Stimulated activated CD8-positive, alpha-beta memory T cell treated with anti-CD3 and anti-CD28 coated beads, Interleukin-7, amount 100 ng/mL, for 24 hours (primary cell): ENCODE data around the gene BAMBI.

ENCODE experiments used
- DNase-seq: peaks from one replicate; pipeline ENCODE4 v3.0.0-alpha.2; 2020; ENCODE audit warnings: low read depth

The BAMBI gene

DNA sequence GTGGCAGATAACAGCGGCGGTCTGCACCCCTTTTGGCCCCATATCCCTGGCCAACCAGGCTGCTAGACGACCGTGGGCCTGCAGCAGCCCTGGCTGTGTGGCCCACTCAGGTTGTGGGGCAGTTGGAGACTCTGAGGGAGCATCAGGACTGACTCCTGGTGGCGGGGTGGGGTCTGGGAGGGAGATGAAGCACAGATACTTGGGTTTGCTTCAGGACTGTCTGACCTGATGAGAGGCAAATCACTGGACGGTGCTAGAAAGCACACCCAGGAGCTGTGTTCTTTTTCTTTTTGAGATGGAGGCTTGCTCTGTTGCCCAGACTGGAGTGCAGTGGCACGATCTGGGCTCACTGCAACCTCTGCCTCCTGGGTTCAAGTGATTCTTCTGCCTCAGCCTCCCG is 28.2 kb downstream of the BAMBI start:
- DNase-seq = no peak

DNA sequence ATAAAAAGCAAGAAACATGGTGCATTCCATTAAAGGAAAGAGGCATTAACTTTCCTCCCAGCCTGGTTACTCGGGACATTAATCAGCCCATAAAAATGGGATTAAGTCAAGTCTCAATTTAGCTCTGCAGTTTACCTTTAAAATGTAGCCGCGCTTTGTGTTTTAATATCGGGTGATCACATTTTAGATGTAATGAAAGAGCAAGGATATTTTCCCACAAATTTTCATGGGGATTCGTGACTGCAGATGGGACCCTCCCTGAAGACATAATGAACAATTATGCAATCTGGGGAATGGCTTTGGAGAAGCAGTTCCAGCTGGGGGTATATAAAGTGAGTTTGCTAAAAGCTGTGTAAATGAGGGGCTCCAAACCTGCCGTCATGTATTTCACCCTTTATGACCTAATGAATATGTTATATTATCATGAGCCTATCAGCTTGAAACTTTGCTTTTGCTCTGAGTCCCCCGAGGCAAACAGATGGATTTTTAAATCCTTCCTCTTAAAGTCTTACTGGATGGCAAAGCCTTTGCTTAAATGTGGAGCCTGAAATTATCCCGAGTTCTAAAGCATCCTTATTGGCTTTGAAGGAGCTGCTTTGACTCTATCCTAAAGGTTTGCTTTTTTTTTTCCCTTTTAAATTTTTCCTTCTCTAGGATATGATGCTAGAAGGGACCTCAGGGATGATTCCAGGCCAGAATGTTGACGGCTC is 31.8 kb downstream of the BAMBI start:
- DNase-seq = no peak

DNA sequence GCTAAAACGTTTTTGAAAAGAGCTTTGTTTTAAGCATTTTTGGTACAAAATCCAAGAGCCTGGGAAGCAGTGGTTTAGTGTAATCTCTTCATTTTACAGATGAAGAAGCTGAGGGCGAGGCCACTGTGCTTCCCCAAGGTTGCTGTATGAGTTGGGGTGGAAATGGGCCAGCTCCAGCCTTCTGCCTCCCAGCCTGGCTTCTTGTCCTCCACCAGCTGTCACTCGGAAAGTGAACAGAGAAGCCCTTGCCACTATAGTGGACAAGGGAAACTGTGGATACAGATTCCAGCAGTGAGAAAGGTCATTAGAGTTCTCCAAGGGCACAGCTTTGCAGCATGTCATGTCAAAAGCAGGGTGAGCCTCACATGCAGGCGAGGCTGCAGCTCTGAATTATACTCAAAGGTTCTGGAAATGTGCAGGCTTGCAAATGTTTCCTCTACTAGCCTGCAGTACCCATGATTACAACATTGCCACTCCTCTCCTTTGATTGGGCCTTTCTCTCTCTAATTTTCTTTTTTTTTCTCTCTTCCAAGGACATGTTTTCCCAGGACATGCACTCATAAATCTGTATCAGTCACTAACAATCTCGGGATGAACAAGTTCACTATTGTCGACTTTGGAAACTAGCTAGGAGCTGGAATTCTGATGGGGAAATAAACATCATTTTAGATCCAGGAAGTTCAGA is 33.0 kb downstream of the BAMBI start:
- no peak for DNase-seq

DNA sequence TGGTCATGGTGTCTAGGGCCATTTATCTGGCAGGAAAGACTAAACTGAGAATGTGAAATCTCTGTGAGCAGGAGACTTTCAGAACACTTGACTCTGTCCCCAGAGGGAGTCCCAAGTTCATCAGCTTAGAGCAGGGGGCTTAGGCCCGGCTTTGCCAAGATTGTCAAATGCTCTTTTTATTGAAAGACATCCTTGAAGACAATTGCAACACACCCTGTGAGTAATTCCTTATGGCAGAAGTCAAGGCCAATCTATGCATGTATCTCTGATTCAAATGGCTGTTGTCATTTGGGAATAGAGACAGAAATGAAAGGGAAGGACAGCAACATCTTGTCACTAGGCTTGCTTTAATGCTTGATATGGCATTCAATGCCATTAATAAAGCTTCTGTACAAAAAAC is 33.7 kb downstream of the BAMBI start:
- DNase-seq = no peak

DNA sequence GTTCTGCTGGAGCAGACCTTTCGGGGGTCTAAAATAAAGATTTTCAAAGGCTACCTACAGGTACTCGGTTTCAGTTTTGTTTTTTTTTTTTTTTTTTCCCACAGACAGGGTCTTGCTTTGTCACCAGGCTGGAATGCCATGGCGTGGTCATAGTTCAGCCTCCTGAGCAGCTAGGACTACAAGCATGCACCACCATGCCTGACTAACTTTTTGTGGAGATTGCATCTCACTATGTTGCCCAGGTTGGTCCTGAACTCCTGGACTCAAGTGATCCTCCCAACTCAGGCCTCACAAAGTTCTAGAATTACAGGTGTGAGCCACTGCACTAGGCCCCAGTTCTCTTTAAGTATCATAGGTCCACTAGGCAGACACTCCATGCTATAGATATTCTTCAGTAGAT is 34.5 kb downstream of the BAMBI start:
- DNase-seq = no peak

DNA sequence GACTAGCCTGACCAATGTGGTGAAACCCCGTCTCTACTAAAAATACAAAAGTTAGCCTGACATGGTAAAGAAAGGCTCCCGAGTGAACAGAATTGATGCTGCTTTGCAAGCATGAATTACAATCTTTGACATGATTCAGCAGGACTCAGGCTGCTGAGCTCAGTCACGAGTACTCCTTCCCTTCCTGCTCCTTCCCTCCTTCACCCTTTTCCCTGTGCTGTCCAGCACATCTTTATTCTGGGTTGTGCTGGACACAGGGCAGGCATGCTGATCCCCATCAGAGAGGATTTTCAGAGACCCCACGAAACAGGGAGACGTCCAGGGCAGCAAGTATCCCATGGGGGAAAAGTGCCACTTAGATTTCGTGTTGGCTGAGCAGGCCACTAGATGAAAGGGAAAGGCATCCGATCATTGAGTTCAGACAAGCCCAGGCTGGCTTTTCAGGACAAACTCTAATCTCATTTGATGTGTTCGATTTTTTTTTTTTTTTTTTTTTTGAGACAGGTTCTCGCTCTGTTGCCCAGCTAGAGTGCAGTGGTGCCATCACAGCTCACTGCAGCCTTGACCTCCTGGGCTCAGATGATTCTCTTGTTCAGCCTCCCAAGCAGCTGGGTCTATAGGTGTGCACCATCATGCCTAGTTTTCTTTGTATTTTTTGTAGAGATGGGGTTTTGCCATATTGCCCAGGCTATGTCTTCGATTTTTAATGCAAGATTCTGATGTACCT is 36.5 kb downstream of the BAMBI start:
- no peak for DNase-seq

DNA sequence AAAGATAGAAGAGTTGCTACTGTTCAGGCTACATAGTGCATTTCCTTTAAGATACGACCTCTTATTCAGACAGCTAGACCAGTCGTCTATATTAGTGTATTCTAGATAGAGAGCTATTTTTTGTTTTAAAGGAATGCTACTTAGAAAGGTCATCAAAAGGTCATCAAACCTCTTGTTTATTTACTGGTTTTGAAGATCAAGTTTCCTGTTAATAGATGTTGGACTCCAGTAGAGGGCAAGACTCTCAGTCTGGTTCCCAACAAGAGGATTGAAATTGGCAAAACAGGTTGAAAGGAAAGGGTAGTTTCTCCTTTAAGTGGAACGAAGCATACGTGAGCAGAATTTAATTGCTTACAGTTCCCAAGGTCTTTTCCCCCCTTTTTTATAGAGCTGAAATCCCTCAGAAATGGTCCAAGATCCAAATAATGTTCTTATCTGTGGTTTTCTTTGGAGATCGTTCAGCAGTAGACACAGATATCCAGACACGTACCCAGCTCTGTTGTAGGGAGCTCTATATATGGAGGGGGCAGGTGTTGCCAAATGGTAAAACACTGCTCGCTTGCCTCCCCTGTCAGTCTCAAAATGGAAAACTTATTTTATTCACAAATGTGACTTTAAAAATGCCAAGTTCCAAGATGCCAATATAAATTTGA is 37.2 kb downstream of the BAMBI start:
- no peak for DNase-seq

DNA sequence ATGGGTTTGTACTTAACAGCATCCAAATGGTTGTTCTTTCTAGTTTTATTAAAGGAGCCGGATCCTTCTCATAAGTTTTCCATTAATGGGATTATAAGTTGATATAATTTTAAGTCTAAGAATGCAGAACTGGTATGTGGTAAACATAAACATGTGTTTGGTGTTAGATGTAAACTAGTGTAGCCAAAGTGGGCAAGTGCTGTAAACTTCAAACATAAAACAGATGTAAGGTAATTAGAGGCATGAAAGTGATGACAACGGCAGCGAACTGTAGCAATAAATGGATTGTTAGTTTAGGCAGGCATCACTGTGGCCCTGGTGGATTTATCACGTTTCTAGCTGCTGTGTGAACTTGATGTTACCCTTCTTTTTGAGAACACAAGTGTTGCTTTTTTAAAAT is 37.9 kb downstream of the BAMBI start:
- no peak for DNase-seq

DNA sequence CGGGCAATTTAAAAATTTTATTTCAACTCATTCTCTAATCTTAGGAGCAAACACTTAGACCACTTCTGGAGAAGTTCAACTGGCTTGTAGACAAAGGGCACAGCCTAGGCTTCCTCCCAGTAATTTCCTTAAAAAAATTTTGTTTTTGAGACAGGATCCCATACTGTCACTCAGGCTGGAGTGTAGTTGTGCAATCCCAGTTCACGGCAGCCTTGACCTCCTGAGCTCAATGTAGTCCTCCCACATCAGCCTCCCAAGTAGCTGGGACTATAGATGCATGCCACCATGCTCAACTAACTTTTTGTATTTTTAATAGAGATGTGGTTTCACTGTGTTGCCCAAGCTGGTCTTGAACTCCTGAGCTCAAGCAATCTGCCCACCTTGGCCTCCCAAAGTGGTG is 38.4 kb downstream of the BAMBI start:
- DNase-seq = no peak

DNA sequence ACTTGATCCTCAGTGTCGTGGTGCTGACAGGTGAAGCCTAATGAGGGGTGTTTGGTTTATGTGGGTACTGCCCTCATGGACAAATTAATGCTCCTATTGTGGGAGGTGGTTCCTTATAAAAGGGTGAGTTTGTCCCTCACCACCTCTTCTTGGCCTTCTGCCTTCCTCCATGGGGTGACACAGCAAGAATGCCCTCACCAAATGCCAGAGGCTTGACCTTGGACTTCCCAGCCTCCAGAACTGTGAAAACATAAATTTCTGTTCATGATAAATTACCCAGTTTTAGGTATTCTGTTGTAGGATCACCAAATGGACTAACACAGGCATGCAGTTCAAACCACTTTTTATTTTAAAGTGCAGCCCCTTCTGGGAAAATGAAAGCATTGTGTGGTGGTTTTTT is 39.4 kb downstream of the BAMBI start:
- DNase-seq = no peak

DNA sequence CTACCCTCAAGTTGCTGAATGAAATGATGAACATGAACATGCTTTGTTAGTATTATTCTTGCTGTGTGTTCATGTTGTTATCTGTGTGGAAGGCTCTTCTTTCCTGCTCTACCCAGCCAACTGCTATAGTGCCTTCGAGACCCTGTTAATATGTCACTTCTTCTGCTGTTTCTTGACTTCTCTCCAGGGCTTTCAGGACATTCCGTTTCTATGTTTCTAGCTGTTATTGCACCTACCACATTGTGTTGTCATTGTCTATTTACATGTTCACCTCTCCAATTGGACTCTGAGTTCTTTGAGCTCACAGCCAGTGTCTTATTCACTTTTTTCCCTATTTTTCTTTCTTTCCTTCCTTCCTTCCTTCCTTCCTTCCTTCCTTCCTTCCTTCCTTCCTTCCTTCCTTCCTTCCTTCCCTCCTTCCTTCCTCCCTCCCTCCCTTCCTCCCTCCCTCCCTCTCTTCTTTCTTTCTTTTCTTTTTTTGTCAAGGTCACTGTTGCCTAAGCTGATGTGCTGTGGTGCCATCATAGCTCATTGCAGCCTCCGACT is 40.4 kb downstream of the BAMBI start:
- no peak for DNase-seq

DNA sequence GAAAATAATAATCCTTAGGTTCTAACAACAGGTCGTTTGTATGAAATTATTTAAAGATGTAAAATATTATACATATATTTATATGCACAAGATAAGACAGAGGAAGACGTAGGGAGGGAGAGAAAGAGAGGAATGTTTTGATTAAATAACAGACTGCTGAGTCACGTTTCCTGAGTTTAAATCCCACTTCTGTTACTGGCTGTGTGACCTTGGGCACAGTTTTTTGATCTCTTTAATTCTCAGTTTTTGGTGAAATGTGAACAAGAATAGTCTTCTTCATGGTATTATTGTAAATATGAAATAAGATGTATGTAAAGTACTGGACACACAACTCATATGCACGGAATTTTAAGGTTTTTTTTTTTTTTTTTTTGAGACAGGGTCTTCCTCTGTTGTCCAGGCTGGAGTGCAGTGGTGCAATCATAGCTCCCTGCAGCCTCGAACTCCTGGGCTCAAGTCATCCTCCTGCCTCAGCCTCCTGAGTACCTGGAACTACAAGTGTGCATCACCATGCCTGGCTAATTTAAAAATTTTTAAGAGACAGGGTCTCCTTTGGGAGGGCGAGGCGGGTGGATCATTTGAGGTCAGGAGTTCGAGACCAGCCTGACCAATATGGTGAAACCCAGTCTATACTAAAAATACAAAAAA is 42.6 kb downstream of the BAMBI start:
- no peak for DNase-seq

DNA sequence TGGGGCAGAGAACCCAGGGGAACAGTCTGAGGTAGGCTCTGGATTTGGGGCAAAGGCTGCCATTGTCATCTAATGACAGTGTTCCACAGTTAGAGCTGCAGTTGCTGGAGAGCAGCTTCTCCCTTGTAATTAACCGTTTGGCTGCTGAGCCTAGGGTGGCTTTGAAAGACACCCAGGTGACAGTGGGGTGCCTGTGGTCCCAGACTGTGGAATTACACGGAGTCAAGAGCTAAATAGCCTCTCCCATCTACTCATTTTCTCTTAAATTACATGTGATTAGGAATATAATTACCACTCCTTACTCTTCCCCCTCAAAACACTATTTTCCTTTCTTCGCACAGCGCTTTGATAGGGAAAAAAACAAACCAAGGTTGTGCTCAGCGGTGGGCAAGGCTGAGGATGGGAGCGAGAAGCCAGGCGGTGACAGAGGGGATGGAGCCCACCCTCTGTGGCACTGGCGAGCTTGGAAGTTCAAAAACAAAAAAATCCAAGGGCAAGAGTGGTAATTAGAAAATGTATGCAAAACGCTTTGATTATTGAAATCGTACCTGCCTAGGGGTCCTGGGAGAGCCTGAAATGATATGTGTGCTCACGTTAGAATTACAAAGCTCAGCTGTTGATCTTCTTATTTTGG is 44.1 kb downstream of the BAMBI start:
- DNase-seq = no peak

DNA sequence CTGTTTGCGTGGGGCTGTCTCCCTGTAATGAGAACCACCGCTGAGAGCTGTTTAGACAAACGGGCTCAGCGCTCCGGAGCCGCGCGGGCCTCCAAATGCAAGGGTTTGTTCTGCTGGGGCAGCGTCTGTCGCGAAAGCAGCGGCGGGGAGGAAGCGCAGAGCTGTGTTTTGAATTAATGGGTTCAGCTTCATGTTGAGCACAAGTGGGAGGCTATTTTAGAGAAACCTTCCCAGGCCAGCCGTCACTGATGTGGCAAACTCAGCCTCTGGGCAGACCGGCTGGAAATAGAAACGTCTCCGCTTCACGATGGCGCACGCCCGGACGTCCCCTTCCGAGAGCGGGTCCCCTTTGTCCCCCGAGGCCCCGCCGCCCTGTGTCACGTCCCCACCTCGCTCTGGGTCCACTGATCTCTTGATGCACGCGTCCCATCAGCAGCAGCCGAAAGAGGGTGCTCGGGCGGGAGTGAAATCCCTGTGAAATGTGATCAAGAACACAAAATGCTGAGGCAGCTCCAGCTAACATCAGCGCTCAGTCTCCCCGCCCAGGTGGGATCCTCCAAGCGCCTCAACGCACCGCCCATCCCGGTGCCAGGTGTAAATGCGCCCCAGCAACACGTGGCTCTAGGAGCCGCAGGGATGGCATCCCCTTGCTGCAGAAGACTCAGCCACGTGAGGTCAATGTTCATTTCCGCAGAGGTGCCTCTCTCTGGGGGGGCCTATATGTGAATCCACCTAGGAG is 44.9 kb downstream of the BAMBI start:
- no peak for DNase-seq

DNA sequence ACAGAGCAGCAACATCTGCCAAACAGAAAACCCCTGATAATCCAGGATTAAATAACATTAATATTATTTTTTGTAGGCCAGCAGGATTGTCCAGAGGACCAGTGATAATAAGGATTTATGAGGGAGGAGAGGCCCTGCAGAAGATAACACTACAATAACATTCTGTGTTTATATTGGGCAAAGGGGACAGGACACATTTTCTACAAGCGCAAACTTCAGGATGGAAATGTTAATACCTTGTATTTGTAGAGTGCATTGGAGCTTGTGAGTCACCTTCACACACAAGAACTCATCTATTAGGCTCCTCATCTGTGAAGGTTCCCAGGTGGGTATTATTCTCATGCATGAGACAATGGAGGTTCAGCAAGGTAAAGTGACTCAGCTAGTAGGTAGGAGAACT is 51.0 kb downstream of the BAMBI start:
- DNase-seq = no peak

DNA sequence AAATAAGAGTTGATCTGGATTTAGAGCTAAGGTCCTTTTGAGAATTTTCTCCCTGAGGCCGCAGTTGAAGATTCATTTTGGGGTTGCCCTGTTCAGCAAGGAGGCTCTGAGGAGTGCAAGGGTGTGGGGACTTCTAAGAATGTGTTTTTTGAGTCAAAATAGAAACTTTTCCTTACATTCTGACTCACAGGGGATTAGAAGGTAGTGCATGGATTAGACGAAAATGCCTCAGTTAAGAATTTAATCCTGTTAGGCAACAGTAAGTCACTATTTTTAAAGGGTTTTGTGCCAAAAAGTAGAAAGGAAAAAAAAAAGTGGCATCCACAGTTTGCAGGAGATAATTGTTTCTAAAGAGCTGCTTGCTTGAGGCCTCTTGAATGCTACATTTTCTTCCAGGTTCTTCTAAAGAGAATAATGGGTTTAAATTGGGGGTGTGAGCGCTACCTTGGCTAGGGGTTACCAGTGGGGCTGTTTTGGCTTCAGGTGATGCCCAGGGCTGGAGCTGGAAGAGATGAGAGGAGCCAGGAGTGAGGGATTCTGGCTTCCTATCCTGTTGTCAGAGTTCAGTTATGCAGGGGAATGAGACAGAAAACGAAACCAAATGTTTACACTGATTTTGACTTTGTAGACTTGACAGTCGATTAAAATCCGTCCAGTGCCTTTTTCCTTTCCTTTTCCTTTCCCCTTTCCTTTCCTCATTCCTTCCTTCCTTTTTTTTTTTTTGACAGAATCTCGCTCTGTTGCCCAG is 52.9 kb downstream of the BAMBI start:
- no peak for DNase-seq

DNA sequence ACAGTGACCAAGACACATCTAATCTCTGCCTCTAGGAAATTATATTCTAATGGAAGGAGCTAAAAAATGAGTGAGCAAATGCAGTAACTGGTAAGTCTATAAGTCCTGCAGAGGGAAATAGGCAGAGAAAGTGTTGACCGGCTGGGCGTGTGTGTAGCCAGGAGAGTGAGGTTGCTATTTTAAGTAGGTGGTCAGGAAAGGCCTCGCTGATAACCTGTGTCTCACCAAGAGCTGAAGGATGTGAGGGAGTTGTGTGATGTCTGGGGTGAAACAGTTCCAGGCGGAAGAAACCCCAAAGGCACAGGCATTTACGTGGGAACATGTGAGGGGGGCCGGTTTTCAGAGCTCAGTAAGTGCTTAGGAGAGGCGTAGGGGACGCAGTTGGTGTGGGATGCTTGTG is 54.8 kb downstream of the BAMBI start:
- DNase-seq = no peak
